NCI-H524 (cell line): ENCODE data around the gene NRDC.
A peak's percentile ranks its signal among the peaks of the same experiment; 100 is the strongest.

Experiments used
- DNase-seq, 2 experiments: peaks; one replicate each; lab custom pipeline; 2025; lab: John Stamatoyannopoulos, UW

Gene NRDC, protein sequence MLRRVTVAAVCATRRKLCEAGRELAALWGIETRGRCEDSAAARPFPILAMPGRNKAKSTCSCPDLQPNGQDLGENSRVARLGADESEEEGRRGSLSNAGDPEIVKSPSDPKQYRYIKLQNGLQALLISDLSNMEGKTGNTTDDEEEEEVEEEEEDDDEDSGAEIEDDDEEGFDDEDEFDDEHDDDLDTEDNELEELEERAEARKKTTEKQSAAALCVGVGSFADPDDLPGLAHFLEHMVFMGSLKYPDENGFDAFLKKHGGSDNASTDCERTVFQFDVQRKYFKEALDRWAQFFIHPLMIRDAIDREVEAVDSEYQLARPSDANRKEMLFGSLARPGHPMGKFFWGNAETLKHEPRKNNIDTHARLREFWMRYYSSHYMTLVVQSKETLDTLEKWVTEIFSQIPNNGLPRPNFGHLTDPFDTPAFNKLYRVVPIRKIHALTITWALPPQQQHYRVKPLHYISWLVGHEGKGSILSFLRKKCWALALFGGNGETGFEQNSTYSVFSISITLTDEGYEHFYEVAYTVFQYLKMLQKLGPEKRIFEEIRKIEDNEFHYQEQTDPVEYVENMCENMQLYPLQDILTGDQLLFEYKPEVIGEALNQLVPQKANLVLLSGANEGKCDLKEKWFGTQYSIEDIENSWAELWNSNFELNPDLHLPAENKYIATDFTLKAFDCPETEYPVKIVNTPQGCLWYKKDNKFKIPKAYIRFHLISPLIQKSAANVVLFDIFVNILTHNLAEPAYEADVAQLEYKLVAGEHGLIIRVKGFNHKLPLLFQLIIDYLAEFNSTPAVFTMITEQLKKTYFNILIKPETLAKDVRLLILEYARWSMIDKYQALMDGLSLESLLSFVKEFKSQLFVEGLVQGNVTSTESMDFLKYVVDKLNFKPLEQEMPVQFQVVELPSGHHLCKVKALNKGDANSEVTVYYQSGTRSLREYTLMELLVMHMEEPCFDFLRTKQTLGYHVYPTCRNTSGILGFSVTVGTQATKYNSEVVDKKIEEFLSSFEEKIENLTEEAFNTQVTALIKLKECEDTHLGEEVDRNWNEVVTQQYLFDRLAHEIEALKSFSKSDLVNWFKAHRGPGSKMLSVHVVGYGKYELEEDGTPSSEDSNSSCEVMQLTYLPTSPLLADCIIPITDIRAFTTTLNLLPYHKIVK

DNA sequence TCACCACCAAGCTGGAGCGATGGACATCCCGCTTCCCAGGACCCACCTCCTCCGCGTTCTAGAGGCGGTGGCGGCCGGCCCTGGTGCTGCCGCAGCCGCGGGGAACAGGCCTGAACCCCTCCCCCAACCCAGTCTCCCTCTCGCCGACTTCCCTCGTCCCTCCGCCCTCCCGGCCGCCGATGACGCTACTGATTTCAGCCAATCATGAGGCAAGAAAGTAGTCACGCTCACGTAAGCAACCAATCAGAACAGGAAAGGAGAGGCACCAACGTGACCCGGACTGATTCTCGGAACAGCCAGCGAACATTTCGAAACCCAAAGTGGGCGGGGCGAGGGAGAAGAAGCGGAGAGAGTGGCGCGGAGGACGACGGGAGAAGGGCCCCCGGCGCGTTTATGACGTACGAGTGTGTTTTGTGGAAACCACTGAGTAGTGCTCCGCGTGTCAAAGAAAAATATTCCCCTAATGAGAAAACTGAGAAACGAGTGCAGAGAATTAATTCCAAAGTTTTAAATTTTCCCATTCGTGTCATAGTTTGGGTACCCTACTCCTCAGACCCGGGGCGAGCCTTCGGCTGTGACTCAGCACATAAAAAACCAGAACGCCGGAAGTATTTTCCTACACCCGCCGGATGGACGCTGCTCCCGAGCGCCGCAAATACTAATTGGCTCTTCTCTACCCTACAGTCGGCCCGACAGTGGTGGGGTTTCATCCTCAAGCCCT lies at the start of gene NRDC:
Gene NRDC, minus strand, starts transcription at position 112 of the 721 bp plus-strand sequence. CDS start 112 bp downstream, outside the sequence.
- peak; percentile 99 for DNase-seq

DNA sequence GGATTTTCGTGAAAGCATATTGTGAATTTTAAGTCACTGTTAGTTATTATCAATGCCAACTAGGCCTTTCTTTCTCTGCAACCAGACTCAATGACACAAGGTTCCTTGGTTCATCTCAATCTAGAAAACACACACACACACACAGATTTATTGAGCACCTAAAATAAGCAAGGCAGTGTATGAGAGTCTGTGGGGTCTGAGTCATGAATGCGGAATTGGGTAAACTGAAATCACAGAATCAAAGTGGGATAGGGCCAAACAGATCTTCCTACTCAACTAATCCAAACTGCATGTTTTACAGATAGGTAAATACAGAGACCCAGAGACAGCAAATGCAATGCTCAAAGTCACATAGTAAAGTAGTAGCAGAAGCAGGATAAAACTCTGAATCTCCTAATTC lies 48.5 kb upstream of the NRDC start:
- no peak for DNase-seq

DNA sequence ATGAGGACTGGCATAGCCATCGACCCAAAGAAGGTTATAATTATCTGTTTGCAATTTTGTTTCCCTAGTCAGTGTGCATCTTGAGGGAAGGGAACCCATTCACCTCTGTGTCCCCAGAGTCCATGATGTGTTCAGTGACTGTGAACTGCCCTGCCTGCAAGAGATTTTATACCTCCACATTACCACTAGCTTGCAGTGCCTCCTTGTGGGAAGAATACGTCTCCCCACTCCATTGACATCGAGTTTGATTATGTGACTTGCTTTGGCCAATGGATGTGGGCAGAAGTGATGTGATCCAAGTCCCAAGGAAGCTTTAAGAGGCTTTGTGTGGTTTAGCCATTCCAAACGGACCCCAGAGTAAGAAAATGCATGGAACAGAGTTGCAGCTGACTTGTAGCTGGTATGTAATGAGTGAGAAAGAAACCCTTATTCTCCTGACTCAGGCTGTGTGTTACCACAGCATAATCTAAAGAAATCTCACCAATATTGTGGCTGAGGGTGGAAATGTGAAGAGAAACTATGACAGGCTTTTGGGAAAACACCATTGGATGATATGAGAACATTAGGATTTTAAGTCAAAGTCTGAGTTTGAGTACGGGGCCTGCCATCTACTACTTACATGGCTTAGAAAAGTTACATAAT lies 47.8 kb upstream of the NRDC start:
- DNase-seq = peak in 1 of 2 experiments; percentile 21

DNA sequence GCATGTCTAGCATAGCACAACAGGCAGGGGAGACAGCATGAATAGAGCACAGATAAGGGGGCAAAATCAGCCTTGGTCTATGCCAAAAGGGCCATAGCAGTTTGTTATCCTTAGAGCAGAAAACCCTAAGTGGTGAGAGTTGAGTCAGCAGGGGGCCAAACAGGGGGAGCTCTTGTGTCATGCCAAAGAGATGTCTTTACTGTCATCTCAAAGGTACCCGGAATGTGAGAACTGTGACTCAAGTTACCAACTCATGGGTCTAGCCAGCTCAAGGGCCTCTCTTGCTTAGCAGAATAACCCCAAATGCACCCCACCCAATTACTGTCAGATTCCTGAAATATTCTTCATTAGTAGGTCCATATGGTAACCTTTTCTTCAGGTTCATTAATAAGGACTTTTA lies 45.9 kb upstream of the NRDC start:
- DNase-seq = no peak

DNA sequence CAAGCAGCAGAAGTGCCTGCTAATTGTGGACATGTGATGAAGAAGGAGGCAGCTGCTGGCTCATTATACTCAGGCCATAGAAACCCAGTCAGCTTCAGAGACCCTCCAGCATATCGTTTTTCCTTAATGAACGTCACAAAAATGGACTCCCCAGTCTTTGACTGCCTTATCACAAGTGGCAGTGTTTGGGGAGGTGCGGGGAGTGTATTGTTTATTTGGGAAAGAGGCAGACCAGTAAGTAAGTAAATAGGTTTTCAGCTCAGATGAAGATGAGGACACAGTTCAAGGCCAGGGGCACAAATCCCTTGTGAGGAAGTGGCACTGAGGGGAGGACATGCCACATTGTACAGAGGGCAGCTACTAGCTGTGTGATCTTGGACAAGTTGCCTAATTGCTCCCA lies 43.5 kb upstream of the NRDC start:
- no peak for DNase-seq

DNA sequence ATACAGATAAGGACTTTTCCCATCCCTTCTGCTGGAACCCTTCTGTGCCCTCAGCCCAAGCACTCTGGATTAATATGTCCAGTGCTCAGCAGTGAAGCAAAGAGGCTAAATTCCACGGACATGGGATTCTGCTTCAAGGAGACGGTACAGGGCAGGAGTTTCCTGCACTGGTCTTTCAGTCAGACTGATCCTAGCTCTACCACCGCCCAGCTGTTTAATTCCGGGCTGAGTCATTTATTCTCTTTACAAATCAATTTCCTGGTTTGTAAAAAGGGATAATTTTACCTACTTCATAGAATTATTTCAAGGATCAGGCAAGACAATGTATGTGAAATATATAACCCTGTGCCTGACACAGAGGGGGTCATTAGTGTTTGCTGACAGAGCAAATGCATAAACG lies 41.6 kb upstream of the NRDC start:
- DNase-seq = no peak

DNA sequence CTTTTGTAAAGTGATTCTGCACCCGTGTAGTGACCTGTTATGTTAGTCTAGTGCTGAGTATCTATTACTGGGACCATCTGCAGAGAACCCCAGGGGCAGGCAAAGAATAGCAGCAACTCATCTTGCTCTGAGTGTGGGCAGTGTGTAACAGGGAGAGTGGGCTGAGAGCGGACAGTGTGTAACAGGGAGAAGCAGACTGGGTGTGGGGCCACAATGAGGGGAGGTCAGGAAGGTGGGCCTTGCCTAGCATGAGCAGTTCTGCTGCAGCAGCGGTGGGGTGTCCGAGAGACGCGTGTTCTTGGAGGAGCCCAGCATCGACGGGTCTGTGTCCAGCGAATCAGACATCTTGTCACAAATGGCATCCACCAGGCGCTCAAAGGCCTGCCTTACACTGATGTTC lies 41.2 kb upstream of the NRDC start:
- no peak for DNase-seq

DNA sequence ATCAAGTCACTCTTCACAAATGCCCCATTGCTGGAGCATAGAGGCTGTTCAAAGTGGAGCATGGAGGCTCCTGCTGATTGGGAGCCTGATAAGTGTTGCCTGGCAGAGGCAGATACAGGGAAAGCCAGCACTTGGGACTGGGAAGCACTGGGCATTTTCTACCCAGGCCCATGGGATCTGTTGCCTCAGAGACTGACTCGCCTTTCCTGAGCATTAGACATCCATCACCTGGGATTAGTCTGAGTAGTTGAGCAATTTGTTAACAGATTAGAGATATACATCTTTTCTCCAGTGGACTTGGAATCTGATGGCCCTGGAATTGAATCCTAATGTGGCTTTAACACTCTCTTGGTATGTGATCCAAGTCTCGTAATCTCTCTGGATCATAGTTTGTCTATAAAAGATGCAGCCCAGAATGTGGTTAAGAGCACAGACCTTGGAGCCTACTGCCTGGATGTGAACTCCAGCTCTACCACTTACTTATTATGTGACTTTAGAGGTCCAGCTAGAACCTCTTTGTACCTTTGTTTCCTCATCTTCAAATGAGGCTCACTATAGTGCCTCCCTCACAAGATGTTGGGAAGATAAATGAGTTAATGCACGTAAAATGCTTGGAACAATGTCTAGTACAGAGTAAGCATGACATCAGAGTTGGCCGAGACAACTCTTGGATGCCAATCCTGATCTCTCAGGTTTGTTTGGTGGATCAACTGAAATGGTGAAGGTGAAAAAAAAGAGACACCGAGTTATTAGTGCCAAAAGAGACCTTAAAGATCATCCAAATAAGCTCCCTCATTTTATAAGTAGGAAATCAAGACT lies 38.3 kb upstream of the NRDC start:
- no peak for DNase-seq

DNA sequence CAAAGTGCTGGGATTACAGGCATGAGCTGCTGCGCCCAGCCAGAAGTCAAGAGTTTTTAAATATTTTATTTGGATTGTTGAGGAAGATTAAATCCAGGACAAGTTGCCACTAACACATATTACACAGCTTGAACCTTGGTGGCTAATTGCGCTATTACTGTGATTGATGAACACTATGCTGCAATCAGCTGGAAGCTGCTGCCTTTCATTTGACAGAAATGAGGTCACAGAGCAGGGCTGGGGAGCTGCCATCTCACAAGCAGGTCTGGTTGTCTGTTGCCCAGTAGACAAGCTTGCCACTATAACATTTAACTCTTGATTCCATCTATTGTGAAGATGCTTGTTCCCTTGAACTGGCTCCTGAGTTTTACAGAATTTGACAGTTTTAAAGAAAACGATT lies 37.4 kb upstream of the NRDC start:
- DNase-seq = no peak

DNA sequence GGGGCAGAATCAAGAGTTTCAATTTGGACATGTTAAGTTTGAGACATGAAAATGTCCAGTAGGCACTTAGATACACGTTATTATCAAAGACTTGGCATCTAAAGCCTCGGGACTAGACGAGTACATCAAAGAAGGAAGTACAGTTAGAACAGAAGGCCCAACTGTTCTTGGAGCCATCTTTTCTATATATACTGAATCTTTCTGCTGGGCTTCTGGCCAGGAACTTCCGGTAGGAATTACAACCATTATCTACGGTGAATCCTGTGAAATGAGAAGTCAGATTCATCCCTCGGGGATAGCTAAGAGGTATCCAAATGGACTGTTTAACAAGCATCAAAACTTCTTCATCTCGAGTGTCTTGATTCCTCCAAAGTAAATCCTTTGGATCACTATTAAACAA lies 34.4 kb upstream of the NRDC start:
- no peak for DNase-seq

DNA sequence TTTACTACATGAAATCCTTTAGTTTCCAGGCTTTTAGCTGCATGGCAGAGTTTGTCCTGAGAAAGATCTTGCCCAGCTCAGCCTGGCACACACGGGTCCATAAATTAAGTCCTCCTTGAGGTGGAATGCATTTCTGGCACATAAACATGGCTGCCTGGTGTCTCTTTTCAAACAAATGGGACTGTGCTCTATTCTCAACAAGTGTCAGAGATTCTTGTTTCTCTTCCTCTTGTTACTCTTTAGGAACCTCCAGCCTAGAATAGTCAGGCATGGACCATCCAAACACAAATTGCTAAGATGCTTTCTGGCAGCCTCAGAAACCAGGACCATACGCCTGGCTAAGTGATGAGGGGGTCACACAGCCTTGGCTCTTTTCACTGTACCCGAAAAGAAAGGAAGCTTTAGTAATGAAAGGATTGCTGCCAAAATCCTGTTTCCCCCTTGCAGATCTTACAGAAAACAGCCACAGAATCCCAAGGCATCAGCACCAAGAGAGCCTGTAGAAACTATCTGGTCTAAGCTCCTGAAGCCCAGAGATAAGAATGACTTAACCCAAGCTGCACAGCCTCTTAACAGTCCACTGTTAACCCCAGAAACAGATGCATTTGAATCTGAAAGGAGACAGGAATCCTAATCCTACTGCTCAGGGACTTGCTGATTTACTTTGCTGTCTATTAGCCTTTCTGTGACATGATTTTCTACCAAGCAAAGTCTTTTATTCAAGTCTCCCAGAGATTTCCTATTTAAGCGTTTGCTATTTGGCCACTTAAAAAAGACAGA lies 31.9 kb upstream of the NRDC start:
- DNase-seq = no peak

DNA sequence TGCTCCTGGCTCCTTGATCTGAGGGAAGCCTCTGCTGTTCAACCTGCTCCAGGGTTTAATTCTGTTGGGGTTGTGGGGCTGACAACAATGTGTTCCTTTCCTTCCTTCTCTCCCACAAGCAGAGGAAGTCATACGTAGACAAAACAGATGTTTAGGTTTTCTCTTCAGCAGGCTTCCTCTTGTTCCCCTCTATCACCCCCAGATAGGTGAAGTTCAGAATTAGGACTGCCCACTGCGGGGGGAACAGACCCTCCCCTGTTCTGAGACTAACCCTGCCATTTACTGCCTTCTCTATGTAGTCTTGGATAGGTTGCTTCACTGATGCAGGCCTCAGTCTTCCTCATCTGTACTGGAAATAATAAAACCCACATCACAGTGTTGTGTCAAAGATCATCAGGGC lies 30.0 kb upstream of the NRDC start:
- DNase-seq = no peak

DNA sequence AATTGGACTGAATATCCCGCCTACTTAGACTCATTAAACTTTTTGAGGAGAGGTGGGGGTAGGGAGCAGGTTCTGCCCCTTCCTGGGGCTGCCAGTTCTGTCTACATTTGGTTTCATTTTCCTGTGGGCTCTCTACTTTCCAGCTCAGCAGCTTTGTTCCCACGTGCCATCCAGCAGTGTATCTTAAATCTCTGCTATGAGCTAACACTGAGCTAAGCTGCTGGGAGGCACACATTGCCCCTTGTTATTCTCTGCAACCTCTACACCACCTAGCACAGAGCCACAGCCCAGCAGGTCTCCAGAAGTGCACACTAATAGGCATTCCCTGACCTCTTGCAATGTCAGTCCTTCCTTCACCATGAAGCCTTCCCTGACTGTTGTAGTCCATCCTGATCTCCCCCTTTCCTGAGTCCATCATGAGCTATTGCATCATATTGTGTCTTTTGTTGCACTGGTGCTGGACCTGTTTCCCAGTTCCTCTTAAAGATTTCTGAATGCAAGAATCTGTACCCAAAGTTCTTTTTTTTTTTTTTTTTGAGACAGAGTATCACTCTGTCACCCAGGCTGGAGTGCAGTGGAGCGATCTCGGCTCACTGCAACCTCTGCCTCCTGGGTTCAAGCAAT lies 28.7 kb upstream of the NRDC start:
- DNase-seq = no peak

DNA sequence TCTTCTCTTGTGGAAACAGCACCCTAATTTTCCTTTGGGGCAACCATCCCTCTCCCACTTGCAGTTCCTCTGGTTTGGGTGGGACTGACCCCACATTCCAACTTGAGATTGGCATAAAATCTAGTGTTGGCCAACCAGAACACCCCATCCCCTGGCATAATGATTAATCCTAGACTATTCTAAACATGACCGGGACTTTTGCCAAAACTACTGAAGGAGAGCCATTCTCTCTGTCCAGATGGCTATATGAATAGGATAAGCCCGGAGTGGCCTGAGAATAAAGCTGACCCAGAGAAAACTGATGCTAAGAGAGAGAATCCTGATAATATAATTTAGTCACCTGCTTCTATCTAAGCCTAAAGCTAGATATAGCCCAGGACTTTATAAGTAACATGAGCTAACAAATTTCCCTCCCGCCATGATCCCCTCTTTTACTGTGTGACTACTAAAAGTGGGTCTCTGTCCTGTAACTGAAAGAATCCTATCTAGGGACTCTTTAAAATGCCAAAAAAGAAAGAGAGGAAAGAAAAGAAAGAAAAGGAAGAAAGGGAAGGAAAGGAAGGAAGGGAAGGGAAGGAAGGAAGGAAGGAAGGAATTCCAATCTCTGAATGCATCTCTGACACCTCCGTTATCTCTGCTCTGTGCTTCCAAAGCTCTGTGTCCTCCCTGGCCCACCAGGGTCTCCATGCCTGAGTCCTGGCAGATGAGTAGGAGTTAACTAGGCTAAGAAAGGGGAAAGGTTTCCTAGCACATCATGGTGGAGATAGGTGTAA lies 28.0 kb upstream of the NRDC start:
- peak in 1 of 2 experiments; percentile 26 for DNase-seq

DNA sequence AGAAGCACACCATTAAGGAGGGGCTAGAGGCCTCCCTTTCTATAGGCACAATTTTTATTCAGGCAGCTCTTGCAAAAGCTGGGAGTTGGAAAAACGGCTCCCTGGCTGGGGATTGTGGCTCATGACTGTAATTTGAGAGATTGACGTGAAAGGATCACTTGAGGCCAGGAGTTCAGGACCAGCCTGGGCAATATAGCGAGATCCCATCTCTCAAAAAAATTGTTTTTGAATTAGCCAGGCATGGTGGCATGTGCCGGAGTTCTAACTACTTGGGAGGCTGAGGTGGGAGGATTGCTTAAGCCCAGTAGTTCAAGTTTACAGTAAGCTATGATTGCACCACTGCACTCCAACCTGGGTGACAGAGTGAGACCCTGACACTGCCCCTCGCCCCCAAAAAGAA lies 23.9 kb upstream of the NRDC start:
- DNase-seq = no peak

DNA sequence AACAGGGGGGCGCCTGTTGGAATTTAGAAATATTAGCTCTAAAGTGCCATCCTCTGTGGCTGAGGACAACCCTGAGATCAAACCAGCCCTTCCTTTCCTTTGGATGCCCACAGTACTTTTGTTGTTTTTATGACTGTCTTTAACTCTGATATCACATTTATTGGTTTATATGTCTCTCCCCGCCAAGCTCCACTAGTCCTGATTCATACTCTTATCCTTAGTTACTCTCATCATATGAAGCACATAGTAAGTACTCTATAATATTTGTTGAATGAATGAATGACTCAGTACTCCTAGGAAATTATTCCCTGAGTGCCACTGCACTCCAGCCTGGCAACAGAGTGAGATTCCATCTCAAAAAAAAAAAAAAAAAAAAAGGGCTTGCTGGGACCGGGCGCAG lies 22.6 kb upstream of the NRDC start:
- no peak for DNase-seq

DNA sequence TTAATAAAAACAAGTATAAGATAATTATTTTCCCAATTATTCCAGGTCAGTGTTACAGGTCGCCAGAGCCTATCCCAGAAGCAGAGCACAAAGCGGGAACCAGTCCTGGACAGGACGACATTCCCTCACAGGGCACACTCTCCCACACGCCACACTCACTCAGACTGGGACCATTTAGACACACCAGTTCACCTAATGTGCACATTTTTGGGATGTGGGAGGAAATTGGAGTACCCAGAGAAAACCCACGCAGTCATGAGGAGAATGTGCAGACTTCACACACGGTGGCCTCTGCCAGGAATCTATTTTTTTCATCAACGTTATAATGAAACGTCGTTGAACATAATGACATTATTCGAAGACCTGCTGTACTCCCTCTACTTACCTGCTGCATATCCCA lies 20.5 kb upstream of the NRDC start:
- DNase-seq = no peak

DNA sequence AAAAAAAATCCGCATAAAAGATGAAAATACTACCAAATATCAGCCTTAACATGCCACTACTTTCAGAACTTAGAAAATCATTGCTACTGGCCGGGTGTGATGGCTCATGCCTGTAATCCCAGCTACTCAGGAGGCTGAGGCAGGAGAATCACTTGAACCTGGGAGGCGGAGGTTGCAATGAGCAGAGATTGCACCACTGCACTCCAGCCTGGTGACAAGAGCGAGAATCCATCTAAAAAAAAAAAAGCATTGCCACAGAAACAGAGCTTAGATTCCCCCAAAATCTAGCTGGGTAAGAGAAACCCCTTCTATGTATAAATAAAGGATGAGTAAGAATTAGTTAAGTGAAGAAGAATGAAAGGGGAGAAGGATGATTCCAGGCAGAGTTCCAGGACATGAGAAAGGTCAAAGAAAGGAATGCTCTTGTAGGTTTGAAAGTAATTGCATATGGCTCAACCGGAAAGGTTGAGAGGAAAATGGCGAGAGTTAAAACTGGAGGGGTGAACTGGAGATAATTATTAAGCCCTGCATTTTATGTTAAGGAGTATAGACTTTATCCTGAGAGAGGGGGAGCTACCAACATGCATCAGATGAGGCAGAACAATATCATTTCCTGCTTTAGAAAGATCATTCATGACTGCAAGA lies 19.7 kb upstream of the NRDC start:
- no peak for DNase-seq
